ENCODE measurements around the gene BCL2.

GRCh38 chr18:63284173-63284799 is 35.3 kb downstream of the BCL2 start:
- TF ChIP-seq CTCF (IDR thresholded peaks at IDR 0.05; ENCODE audit: low read depth, low read length), result no peak
- TF ChIP-seq EZH2phosphoT487 (IDR thresholded peaks at IDR 0.05; ENCODE audit: low read depth), result no peak
